ENCODE results near the gene RABL6.
"Not testable (repeated sequence)": the region's sequence is repeated elsewhere in the genome, so short reads cannot be mapped to it uniquely, and the experiment has no call there.

DNA sequence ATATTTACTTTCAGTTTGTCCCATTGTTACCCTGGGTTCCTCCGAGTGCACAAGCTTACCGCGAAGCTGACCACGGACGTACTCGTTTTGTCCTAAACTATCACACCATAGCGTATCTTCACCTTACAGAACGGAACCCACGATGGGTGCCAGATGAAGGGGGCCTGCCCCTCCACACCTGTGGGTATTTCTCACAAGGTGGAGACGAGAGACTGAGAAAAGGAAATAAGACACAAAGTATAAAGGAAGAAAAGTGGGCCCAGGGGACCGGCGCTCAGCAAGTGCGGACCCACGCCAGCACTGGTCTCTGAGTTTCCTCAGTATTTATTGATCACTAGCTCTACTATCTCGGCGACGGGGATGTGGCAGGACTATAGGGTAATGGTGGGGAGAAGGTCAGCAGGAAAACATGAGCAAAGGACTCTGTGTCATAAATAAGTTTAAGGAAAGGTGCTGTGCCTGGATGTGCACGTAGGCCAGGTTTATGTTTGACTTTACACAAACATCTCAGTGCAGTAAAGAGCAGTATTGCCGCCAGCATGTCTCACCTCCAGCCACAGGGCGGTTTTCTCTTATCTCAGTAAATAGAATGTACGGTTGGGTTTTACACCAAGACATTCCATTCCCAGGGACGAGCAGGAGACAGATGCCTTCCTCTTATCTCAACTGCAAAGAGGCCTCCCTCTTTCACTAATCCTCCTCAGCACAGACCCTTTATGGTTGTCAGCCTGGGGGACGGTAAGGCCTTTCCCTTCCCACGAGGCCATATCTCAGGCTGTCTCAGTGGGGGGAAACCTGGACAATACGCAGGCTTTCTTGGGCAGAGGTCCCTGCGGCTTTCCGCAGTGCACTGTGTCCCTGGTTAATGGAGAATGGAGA lies 18.9 kb upstream of the RABL6 start:
- not testable (repeated sequence) for TF ChIP-seq ZFP30 (CRISPR knock-in tag; IDR thresholded peaks at IDR 0.05); RARB (CRISPR knock-in tag; IDR thresholded peaks at IDR 0.05); SNAI2 (CRISPR knock-in tag; IDR thresholded peaks at IDR 0.05); BACH2 (CRISPR knock-in tag; IDR thresholded peaks at IDR 0.05; ENCODE audit: borderline replicate concordance); ZNF565 (CRISPR knock-in tag; conservative IDR thresholded peaks at IDR 0.05; ENCODE audit: low read depth); ISL1 (CRISPR knock-in tag; IDR thresholded peaks at IDR 0.05); ARNTL (CRISPR knock-in tag; IDR thresholded peaks at IDR 0.05; ENCODE audit: borderline replicate concordance, low read depth); PPARA (CRISPR knock-in tag; IDR thresholded peaks at IDR 0.05; ENCODE audit: borderline replicate concordance); TCF4 (CRISPR knock-in tag; IDR thresholded peaks at IDR 0.05; ENCODE audit: borderline replicate concordance); GLIS3 (CRISPR knock-in tag; IDR thresholded peaks at IDR 0.05); ZNF8 (CRISPR knock-in tag; IDR thresholded peaks at IDR 0.05)
- TF ChIP-seq, protein P1, sequence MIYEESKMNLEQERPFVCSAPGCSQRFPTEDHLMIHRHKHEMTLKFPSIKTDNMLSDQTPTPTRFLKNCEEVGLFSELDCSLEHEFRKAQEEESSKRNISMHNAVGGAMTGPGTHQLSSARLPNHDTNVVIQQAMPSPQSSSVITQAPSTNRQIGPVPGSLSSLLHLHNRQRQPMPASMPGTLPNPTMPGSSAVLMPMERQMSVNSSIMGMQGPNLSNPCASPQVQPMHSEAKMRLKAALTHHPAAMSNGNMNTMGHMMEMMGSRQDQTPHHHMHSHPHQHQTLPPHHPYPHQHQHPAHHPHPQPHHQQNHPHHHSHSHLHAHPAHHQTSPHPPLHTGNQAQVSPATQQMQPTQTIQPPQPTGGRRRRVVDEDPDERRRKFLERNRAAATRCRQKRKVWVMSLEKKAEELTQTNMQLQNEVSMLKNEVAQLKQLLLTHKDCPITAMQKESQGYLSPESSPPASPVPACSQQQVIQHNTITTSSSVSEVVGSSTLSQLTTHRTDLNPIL (CRISPR knock-in tag; IDR thresholded peaks at IDR 0.05; ENCODE audit: low read depth), result not testable (repeated sequence)

All from SK-N-SH treated with all-trans-retinoic acid at 6 μM for 48 hours (cell line).